Activated T-cell treated with anti-CD3 and anti-CD28 coated beads, Interleukin-2, amount 50 U/mL, for 48 hours (primary cell): ENCODE results near the gene TXNDC12.
"Not testable (repeated sequence)": the region's sequence is repeated elsewhere in the genome, so short reads cannot be mapped to it uniquely, and the experiment has no call there.

Experiments used
- DNase-seq, 2 experiments: peaks; one replicate each; pipeline ENCODE4 v3.0.0-alpha.2; 2020

The TXNDC12 gene

DNA sequence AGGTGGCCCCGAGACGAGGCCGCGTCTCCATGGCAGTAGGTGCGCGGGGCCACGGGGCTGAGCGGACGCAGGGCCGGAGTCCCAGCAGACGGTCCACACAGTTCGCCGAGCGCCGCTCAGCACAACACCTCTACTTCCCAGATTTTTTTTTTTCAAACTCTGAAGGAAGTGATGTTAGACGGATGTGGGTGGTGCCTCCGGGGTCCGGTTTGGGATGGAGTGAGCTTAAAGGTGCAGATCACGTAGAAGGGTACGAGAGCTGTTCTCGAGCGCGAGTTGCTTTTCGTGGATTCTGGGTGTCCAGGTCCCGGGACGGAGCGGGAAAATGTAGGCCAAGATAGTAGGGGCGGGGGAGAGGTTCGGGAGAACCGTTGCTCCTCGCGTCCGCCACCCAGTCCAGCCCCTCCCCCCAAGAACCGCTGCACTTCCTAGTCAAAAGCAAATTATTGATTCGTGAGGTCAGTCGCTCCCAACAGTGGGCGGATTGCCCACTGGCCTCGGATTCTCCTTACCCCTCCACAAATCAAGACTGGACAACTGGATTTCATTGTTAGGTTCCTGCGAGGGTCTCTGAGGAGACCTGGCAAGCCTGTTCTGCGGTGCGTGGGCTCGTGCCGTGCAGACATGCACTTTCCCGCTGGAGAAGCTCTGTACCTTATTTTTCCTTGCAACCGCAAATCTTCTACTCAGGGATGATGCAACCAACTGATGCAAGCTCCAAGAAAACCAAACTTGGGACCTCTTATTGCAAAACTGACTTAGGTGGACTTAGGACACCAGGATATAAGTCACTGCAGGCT, at the start of gene TXNDC12:
Gene TXNDC12, minus strand, starts transcription at position 126 of the 800 bp plus-strand sequence. Its CDS starts 95 bp downstream, at position 31.
- peak; percentile 78 to 79 for DNase-seq

DNA sequence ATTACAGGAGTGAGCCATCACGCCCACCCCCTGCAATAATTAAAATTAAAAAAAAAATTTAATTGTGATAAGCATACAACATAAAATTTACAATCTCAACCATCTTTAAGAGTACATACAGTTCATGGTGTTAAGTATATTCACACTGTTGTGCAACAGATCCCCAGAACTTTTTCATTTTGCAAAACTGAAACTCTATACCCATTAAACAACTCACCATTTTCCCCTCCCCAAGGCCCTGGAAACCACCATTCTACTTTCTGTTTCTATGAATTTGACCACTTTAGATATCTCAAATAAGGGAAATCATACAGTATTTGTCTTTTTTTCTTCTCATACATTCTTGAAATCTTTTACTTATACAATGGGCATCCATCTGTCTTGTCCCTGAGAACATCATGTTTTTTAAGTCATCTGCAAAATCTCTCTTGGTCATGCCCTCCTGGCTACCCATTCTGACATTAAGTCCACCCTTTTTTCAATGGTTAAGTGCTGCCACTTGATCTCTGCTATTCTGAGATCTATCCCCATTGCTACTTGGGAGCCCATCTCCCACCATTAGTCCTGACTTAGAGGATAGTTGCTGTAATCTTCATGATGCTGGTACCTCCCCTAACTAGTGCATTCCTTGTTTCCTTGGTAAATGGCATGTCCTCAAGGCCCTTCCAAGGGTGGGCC, 47.5 kb upstream of the TXNDC12 start:
- DNase-seq, result no peak

DNA sequence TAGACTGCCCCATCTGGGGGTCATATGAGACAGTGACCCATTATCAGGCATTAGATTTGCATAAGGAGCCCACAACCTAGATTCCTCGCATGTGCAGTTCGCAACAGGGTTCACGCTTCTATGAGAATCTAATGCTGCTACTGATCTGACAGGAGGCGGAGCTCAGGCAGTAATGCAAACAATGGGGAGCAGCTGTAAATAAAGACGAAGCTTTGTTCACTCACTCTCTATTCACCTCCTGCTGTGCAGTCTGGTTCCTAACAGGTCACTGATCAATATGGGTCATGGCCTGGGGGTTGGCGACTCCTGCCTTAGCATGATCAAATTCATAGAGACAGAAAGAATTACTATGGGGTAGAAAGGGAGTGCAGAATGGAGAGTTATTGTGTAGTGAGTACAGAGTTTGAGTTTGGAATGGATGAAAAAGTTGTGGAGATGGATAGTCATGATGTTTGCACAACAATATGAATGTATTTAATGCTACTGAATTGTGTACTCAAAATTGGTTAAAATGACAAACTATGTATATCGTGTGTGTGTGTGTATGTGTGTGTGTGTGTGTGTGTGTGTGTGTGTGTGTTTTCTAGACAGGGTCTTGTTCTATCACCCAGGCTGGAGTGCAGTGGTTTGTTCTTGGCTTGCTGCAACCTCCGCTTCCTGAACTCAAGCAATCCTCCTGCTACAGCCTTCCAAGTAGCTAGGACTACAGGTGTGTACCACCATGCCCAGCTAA, 43.3 kb upstream of the TXNDC12 start:
- no peak for DNase-seq

DNA sequence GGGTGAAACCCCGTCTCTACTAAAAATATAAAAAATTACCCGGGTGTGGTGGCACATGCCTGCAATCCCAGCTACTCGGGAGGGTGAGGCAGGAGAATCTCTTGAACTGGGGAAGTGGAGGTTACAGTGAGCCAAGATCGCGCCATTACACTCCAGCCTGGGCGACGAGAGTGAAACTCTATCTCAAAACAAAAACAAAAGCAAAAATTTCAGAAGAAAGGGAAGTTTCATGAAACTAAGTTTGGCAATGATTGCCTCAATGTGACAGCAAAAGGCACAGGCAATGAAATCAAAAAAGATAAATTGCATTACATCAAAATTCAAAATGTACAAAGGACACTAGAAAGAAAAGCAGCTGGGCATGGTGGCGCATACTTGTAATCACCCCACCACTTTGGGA, 41.2 kb upstream of the TXNDC12 start:
- DNase-seq, result no peak

DNA sequence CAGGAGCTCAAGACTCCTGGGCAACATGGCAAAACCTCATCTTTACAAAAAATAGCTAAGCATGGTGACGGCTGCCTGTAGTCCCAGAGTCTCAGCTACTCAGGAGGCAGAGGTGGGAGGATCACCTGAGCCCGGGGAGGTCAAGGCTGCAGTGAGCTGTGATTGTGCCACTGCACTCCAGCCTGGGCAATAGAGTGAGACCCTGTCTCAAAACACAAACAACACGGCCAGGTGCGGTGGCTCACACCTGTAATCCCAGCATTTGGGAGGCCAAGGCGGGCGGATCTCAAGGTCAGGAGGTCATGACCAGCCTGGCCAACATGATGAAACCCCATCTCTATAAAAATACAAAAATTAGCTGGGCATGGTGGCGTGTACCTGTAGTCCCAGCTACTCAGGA, 39.3 kb upstream of the TXNDC12 start:
- not testable (repeated sequence) for DNase-seq

DNA sequence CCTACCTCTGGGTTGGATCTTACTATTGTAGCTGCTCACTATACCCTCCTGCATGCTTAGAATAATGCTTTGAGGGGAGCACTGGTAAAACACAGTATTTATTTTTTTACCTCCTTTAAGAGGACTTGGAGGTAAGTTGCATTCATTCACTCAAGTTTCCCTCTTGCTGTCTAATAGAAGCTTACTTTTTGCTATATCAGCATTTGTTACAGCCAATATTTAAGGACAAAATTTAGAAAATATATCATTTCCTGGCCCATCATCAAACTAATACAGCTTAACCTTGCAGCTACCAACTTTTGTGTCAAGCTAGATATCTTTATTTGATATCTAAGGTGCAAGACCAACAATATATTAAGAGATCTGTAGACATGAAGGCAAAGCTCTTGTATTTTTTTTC, 32.9 kb upstream of the TXNDC12 start:
- not testable (repeated sequence) for DNase-seq

DNA sequence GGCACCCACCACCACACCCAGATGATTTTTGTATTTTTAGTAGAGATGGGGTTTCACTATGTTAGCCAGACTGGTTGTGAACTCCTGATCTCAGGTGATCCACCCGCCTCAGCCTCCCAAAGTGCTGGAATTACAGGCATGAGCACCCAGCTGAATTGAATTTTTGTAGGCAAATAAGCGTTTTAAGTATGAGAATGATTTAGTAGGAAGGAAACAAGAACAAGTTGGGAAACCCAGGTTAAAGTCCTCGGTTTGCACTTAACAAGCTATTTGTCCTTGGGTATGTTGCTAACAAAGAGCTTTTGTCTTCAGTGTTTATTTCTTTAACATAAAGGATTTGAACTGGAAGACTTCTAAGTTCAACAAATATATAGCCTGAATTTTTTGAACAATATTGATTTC, 25.0 kb upstream of the TXNDC12 start:
- DNase-seq, result no peak

DNA sequence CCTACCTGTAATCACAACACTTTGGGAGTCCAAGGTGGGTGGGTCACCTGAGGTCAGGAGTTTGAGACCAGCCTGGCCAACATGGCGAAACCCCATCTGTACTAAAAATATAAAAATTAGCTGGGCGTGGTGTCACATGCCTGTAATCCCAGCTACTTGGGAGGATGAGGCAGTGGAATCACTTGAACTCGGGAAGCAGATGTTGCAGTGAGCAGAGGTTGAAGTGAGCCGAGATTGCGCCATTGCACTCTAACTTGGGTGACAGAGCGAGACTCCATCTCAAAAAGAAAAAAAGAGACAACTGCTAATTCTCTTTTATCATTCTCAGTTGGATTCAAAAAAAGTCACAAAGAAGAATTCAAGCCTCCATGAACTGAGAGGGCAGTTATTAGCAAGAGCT, 22.3 kb upstream of the TXNDC12 start:
- DNase-seq, result not testable (repeated sequence)

DNA sequence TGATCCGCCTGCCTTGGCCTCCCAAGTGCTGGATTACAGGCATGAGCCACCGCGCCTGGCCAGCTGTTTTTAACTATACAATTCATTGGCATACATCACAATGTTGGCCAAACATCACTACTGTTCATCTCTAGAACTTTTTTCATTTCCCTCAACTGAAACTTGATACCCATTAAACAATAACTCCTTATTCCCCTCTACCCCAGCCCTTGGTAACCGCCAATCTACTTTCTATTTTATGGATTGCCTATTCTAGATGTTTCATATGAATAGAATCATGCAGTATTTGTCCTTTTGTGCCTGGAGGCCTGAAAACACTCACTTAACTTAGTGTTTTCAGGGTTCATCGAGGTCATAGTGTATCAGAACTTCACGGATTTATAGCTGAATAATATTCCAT, 17.3 kb upstream of the TXNDC12 start:
- no peak for DNase-seq

DNA sequence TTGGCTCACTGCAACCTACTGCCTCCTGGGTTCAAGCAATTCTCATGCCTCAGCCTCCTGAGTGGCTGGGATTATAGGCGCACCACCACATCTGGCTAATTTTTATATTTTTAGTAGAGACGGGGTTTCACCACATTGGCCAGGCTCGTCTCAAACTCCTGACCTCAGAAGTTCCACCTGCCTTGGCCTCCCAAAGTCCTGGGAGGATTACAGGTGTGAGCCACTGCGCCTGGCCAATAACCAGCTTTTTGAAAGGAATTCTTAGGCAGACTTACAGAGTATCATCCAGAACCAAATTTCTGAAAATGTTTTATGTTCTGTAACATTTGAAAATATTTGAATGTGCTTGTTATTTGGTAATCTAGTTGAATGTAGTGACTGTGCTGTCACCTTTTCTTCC, 15.7 kb upstream of the TXNDC12 start:
- DNase-seq, result no peak

DNA sequence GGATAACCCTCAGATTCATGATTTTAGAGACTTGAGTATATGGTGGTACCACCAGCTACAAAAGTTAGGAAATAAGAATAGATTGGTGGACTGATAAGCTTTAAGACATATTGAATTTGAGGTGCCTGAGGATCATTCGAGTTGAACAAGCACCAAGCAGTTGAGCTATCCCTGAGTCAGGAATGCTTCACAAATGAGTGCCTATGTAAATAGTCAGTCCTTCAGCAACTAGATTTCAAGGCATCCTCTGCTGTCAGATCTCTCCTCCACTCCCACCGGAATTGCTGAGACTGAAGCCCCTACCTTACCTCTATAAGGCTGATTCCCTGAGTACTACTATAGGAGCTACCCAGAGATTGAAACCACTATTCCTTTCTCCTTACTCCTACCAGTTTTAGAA, 8.2 kb upstream of the TXNDC12 start:
- no peak for DNase-seq

DNA sequence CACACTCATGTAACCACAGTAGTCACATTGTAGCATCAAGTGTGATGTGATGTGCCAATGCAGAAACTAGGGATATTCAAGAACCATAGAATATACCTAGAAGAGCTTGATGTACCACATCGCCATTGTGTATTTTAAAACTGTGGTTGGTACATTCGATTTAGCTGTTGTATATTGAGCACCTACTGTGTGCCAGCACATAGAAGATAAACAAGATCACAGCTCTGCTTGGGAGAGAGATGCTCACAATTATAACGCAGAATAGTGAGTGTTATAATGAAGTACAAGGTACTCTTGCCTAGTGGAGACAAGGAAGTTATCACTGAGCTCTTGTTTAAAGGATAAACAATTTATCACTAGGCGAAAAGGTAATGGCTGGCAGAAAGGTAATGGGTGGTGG, 5.8 kb upstream of the TXNDC12 start:
- DNase-seq, result no peak

DNA sequence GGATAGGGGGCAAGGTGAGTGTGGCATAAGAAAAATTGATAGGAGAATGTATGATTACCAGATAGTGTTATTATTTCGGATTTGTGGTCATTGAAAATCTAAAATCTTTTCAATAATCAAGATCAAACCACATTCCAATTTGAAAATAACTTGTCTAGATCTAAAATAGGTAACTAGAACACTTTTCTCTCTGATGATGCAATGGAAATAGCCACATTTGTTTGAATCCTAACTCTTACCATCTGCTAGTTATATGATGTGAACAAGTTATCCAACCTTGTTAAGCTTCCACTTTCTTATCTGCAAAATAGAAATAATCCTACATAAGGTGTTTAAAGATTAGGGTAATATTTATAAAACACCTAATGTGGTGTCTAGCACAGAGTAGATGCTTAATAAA, 4.9 kb upstream of the TXNDC12 start:
- DNase-seq, result no peak

DNA sequence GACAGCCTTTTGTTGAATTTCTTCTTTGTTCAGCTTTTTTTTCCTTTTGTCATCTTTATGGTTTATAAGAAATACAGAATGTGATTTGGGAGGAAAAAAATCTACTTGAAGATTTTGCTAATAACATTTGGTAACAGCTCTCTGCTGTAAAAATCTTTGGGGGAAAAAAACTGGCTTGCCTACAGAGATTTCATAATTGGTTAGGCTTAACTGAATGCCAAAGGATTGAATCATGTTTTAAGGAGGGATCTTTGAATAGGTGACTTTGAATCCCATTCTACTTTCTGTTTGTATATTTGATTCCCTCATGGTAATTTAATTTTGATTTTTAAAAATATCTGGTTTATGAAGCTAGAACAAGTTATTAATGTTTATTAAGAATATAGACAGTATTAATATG, 4.3 kb upstream of the TXNDC12 start:
- no peak for DNase-seq

DNA sequence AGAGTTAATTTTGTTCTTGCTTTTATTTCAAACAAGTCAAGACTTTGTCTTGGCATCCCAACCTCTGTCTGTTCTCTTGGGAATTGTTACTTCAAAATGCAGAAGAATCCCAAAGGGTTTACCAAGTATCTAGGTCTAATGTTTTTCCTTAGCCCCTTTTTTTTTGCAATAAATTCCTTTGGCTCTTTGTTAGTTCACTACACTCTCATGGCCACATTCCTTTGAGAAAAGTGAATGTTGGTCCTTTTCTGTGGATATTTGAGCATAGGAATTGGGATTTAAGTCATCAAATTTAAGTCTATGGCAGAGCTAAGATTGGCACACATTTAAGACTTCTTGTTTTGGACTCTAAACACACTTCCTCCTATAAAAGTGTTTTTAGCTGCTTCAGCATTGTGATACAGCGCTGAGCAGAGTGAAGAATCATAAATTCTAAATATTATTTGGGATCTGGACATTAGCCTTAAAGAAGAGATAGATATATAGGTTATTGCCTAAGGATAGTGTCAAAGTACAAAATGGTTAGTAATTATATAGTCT, 3.0 kb upstream of the TXNDC12 start:
- DNase-seq, result no peak

DNA sequence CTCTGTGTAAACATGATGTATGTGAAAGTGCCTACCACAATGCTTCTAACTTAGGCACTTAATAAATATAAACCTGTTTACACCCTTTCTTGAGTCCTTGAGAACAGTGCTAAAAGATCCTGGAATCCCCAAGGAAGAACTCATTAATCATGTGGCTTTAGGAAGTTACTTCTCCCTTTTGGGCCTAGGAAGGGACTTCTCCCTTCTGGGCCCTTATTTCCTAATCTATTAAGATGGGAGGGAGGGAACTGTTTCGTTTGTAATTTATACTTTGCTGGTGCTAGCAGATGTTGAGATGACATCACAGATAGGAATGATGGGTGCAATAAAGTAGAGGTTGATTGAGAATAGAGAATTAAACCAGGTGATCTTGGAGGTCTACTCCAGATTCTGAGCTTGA, 2.3 kb upstream of the TXNDC12 start:
- DNase-seq, result no peak

DNA sequence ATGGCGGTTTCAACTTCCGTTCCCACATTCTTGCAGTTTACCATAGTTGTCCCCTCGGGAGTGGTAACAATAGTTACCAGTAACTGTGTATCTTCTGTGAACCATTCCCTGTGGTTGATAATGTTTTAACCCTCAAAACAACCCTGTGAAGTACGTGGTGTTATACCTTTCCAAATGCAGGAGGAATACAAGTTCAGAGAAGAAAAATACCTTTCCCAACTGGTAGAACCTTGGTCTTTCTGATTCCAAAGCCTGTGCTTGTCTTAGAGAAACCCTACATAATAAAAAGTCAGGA, 1.9 kb upstream of the TXNDC12 start:
- DNase-seq, result no peak

DNA sequence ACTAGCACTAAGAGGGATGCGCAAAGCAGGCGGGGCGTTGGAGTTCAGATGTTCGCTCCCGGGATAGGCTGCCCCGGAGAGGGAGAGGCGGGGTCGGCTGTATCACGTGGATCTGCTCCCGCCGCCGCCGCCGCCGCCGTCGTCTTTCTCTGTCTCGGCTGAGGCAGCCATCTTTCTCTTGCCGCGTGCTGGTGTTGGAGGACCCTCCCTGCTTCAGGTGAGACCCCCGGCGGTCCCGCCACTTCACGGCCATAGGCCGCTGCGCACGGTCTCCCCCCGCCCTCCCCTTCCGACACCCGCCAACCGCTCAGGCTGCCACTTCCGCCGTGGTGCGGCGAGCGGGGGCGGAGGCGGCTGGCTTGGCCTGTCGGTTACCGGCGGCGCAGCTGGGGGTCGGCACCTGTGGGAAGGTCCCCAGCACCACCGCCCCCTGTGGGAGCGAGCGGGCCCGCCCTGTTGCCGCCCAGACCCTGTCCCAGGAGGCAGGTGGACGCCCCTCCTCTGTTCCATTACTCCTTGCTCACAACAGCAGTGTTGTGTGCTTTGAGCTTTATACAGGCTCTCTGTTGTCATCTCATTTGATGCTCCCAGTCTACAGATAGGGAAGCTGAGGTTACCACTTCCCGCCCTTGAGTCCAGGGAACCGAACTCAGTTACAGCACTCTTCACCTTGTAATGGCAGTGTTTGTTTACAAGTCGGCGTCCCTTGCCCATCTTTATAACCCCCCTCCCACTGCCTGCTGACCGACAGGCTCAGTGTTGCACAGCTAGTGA, 1.4 kb upstream of the TXNDC12 start, which contains the start of gene BTF3L4:
Gene BTF3L4, plus strand, starts transcription at position 133 of the 774 bp plus-strand sequence. CDS start 3,553 bp downstream, outside the sequence.
- peak; percentile 94 to 96 for DNase-seq

DNA sequence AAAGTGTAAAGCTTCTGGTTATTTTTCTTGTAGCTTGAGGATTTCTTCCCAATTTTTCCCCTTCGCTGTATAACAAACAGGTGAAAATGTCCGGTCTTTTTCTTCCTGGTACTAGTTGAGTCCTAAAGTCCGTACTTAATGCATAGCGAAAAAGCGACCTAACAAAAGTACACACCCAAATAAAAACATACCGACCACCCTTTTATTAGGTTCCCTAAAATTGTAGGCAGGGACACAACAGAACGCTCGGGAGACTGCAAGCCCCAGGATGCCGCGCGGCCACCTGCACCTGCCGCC, 823 bp upstream of the TXNDC12 start:
- no peak for DNase-seq

DNA sequence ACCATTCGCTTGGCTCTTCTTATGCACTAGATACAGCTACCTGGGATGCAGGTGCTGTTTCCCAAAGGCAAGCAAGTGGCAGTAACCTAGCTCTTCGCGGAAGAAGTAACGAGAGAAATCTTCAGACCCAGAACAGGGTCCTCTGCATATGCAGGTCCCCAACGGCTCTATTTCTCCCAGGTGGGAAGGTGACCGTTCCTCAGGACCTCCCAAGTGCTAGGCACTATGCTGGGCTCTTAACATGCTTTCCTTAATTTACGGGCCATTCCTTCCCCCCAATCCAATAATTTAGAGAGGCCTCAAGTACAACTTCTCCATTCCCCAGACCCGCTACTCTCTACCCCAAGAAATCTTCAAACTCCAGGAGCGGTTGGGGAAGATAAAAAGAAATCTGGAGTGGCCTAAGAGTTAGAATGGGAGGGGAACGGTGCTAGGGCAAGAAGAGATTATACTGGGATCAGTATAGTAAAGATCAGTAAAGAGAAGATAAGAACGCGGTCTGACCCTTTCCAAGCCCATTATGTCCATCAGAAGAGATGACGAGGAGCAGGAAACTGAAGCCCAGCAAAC, 410 bp downstream of the TXNDC12 start:
- DNase-seq, result peak in 1 of 2 experiments; percentile 24

DNA sequence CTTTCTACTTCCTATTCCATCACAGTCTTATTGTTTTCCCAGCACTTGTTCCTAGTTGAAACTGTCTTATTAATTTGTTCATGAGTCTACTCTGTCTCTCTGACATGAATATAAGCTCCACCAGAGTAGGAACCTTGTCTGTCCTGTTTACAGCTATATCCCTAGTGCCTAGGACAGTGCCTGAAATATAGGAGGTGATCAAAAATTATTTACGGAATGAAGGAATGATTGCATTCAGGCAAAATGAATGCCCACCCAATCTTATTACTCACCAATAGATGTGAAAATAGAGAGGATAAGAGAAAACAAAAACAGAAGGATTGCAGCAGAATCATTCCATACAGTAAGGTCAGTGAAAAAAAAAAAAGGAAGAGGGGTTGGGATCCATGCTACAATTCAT, 1.1 kb downstream of the TXNDC12 start:
- DNase-seq, result no peak

DNA sequence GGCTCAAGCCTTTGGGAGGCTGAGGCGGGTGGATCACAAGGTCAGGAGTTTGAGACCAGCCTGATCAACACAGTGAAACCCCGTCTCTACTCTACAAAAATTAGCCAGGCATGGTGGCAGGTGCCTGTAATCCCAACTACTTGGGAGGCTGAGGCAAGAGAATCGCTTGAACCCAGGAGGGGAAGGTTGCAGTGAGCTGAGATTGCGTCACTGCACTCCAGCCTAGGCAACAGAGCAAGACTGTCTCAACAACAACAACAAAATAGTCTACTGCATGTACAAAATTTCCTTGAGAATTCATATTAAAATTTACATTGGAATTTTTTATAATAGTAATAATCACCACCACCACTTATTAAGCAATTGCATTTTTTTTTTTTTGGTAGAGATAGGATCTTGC, 5.7 kb downstream of the TXNDC12 start:
- not testable (repeated sequence) for DNase-seq
